HepG2 (cell line): ENCODE measurements around the gene PRMT7. TPM values are rescaled to one million over a fixed set of nuclear protein-coding genes. Genes with fewer than 3 reads are reported as not detected.

ENCODE experiments used
- ATAC-seq: fragments of 200-7000 bp; cut with Tn5 transposase; 3 replicates; pipeline ENCODE4 v1.9.1; 2020; ENCODE audit warnings: mild to moderate bottlenecking, moderate library complexity
- BruUV-seq: library from RNA; stranded (reverse); fragments of 400-500 nt; replicated peaks from 2 replicates; lab custom pipeline; 2021; lab: Mats Ljungman, UMichigan
- CTCF ChIA-PET: fragments of 300-600 bp; formaldehyde crosslinking; extraction: SDS; loops from one replicate; lab custom pipeline; 2021; ENCODE audit warnings: low total read pairs, inconsistent platforms, low intra/inter-chr PET ratio; lab: Yijun Ruan, JAX
- POLR2A ChIA-PET: fragments of 350-600 bp; sonication (Branson Sonifier 250); formaldehyde crosslinking; loops from one replicate; lab custom pipeline; 2020; ENCODE audit warnings: antibody characterized with exemption, inconsistent platforms; lab: Yijun Ruan, JAX
- DNase-seq: peaks from one replicate; pipeline ENCODE4 v3.0.0-alpha.2; 2015; ENCODE audit warnings: low spot score
- FAIRE-seq: peaks from 3 replicates; lab custom pipeline; 2011; peaks lifted over from hg19 to GRCh38; lab: Jason Lieb, UNC
- H2AFZ ChIP-seq: one replicate; pipeline ENCODE4 v1.6.1; 2011; ENCODE audit warnings: low read length, inconsistent platforms
- H3K27ac ChIP-seq: fragments of 300-600 bp; 3 replicates; pipeline ENCODE4 v1.8.0; 2011; ENCODE audit warnings: mixed run types, mild to moderate bottlenecking, mixed read lengths, low read length, inconsistent platforms; ENCODE audit not compliant: insufficient read depth; ENCODE audit errors: extremely low read length
- H3K27me3 ChIP-seq, 2 experiments: fragments of 200-600 bp in 1 of 2; 2 replicates in 1 of 2; 3 replicates in 1 of 2; pipeline versions ENCODE4 v1.6.0 to v1.8.0; 2011; ENCODE audit warnings: low read length in 2 of 2, mild to moderate bottlenecking in 2 of 2, moderate library complexity in 2 of 2, inconsistent platforms in 1 of 2; ENCODE audit not compliant: insufficient read depth in 2 of 2, control insufficient read depth in 1 of 2
- H3K36me3 ChIP-seq, 2 experiments: fragments of 200-600 bp in 1 of 2; replicated peaks in 1 of 2; 2 replicates in 1 of 2; 3 replicates in 1 of 2; pipeline versions ENCODE4 v1.5.1 to v1.8.0; 2011; ENCODE audit warnings: low read length in 2 of 2, inconsistent platforms in 1 of 2; ENCODE audit not compliant: insufficient read depth in 2 of 2, control insufficient read depth in 1 of 2
- H3K4me1 ChIP-seq: 2 replicates; pipeline ENCODE4 v1.5.1; 2012; ENCODE audit warnings: low read length, inconsistent platforms; ENCODE audit not compliant: insufficient read depth
- H3K4me2 ChIP-seq: 2 replicates; pipeline ENCODE4 v1.6.0; 2011; ENCODE audit warnings: low read depth, low read length, inconsistent platforms
- H3K4me3 ChIP-seq, 3 experiments: fragments of 200-600 bp in 1 of 3; sonication (generic), shearing (Covaris generic) in 1 of 3; replicated peaks in 1 of 3; 2 replicates each; pipeline ENCODE4 v1.5.1; 2011 to 2016; ENCODE audit warnings: low read length in 3 of 3, inconsistent platforms in 2 of 3, low read depth in 2 of 3, mild to moderate bottlenecking in 2 of 3, control low read depth in 1 of 3, mixed read lengths in 1 of 3; ENCODE audit not compliant: insufficient read depth in 1 of 3
- H3K79me2 ChIP-seq: one replicate; pipeline ENCODE4 v1.6.1; 2011; ENCODE audit warnings: low read length, inconsistent platforms; ENCODE audit not compliant: insufficient read depth
- H3K9ac ChIP-seq: 2 replicates; pipeline ENCODE4 v1.6.0; 2011; ENCODE audit warnings: mild to moderate bottlenecking, low read depth, low read length, inconsistent platforms; ENCODE audit not compliant: insufficient read depth
- H3K9me3 ChIP-seq: 2 replicates; pipeline ENCODE4 v1.5.1; 2012; ENCODE audit warnings: mild to moderate bottlenecking, low read length
- H4K20me1 ChIP-seq: 2 replicates; pipeline ENCODE4 v1.6.0; 2011; ENCODE audit warnings: inconsistent platforms, mild to moderate bottlenecking, low read length, moderate library complexity; ENCODE audit not compliant: insufficient read depth
- AHR ChIP-seq: IDR thresholded peaks from 2 replicates; pipeline ENCODE4 v1.6.1; 2018; ENCODE audit warnings: missing genetic modification reagents, missing compliant biosample characterization
- CENPX ChIP-seq: sonication (generic); formaldehyde crosslinking; IDR thresholded peaks from 2 replicates; pipeline ENCODE4 v1.9.0; 2021; ENCODE audit warnings: mild to moderate bottlenecking, missing genetic modification reagents, moderate library complexity
- RBAK ChIP-seq: sonication (generic); formaldehyde crosslinking; IDR thresholded peaks from 2 replicates; pipeline ENCODE4 v1.5.1; 2020; ENCODE audit warnings: mild to moderate bottlenecking, missing genetic modification reagents
- TGIF2 ChIP-seq: IDR thresholded peaks from 2 replicates; pipeline ENCODE4 v1.6.1; 2016; ENCODE audit warnings: control low read depth, missing compliant biosample characterization
- ZFYVE20 ChIP-seq: sonication (generic); formaldehyde crosslinking; IDR thresholded peaks from 2 replicates; pipeline ENCODE4 v1.8.0; 2023; ENCODE audit warnings: low read depth, mild to moderate bottlenecking, moderate library complexity, missing genetic modification reagents, borderline replicate concordance
- ZKSCAN1 ChIP-seq: fragments of 150-350 bp; IDR thresholded peaks from 2 replicates; pipeline ENCODE4 v1.6.1; 2014; ENCODE audit warnings: low read length
- ZNF230 ChIP-seq: sonication (generic); formaldehyde crosslinking; IDR thresholded peaks from 2 replicates; pipeline ENCODE4 v1.4.0; 2020; ENCODE audit warnings: mild to moderate bottlenecking, missing genetic modification reagents
- ZNF432 ChIP-seq: sonication (generic); formaldehyde crosslinking; IDR thresholded peaks from 2 replicates; pipeline ENCODE4 v1.5.0; 2020; ENCODE audit warnings: missing genetic modification reagents, mild to moderate bottlenecking, borderline replicate concordance
- ZNF572 ChIP-seq: sonication (generic); formaldehyde crosslinking; IDR thresholded peaks from 2 replicates; pipeline ENCODE4 v1.5.1; 2020; ENCODE audit warnings: mild to moderate bottlenecking, missing genetic modification reagents
- ZNF761 ChIP-seq: sonication (generic); formaldehyde crosslinking; conservative IDR thresholded peaks from 2 replicates; pipeline ENCODE4 v1.4.0; 2020; ENCODE audit warnings: mild to moderate bottlenecking, missing genetic modification reagents
- ZNF841 ChIP-seq: sonication (generic); formaldehyde crosslinking; IDR thresholded peaks from 2 replicates; pipeline ENCODE4 v1.8.1; 2023; ENCODE audit warnings: missing genetic modification reagents, borderline replicate concordance
- WGBS: methylation state at CpG from one replicate; pipeline ENCODE4 v1.1.6; 2017; ENCODE audit warnings: low lambda C conversion rate; 5-methylcytosine and 5-hydroxymethylcytosine counted together
- in situ Hi-C: cut with HindIII; loops from 2 replicates; pipeline ENCODE4 v1.10.0; 2017; ENCODE audit warnings: low pct_unique_long_range_greater_than_20kb; ENCODE audit not compliant: extremely low pct_ligation_motif_present
- intact Hi-C: fragments of 100-400 bp; cut with micrococcal nuclease; formaldehyde crosslinking; loops from one replicate; pipeline ENCODE4 v1.10.0; 2022; ENCODE audit not compliant: unreplicated experiment
- polyA plus RNA-seq, 8 experiments: library from polyadenylated mRNA; depleted of rRNA in 3 of 8; stranded (reverse) in 7 of 8; unstranded in 1 of 8; fragments of >200 nt; fragmentation: Illumina TruSeq in 4 of 8; extraction: Trizol in 4 of 8; gene quantifications; 2 replicates each; pipeline versions ENCODE4 v1.2.1 to v1.2.3, GENCODE V29; 2011 to 2016; ENCODE audit warnings: low read depth in 4 of 8, missing spikeins in 1 of 8, mixed read lengths in 1 of 8; ENCODE audit not compliant: insufficient read depth in 1 of 8
- total RNA-seq, 5 experiments: library from RNA; depleted of rRNA; stranded (reverse); fragments of >200 nt; fragmentation: Illumina TruSeq; extraction: Trizol; gene quantifications; 2 replicates each; pipeline ENCODE4 v1.2.3, GENCODE V29; 2016; ENCODE audit warnings: low read depth in 1 of 5
- TF ChIP-seq, protein P1 (sequence below): sonication (generic); formaldehyde crosslinking; IDR thresholded peaks from 2 replicates; pipeline ENCODE4 v1.4.0; 2020; ENCODE audit warnings: low read depth, mild to moderate bottlenecking, missing genetic modification reagents
- TF ChIP-seq, protein P2 (sequence below): sonication (generic); formaldehyde crosslinking; conservative IDR thresholded peaks from 2 replicates; pipeline ENCODE4 v1.8.0; 2022; ENCODE audit warnings: missing genetic modification reagents
- TF ChIP-seq, protein P3 (sequence below): sonication (generic); formaldehyde crosslinking; conservative IDR thresholded peaks from 2 replicates; pipeline ENCODE4 v1.4.0; 2020; ENCODE audit warnings: missing genetic modification reagents
- TF ChIP-seq, protein P4 (sequence below): sonication (generic); formaldehyde crosslinking; IDR thresholded peaks from 2 replicates; pipeline ENCODE4 v1.4.0; 2020; ENCODE audit warnings: missing genetic modification reagents

PRMT7 gene
- total and polyA plus RNA-seq, 2 of the 13 experiments (the other 11 are each of a cell fraction or from before 2014, with no cell fraction given): 47.5 to 55.0 TPM

DNA sequence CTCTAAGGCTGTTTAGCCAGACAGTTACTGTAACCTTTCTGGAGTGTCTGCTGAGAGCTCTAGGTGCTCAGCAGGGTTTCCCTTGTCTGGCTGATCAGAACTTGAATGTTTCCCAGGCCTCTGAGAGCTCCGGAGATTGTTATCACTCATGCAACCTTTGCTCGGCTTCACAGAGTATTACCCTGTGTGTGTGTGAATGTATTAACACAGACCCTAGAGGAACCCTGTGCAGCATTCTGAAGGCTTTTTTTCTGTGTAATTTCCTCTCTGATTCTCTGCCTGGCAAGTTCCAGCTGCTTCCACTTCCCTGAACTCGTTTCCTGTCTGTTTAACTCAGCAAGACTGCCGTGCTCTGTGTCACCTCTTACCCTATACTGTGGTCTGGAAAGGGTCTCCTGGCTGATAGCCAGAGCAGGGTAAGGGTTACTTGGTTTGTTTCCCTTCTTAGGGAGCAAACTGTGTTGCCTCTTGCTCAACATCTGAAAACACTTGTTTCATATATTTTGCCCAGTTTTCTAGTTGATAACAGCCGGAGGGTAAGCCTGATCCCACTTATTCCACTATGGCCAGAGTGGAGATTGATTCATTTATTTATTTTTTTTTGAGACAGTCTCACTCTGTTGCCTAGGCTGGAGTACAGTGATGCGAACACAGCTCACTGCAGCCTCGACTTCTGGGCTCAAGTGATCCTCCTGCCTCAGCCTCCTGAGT lies 21.7 kb downstream of the PRMT7 start (continued):
- TF ChIP-seq, protein P1, sequence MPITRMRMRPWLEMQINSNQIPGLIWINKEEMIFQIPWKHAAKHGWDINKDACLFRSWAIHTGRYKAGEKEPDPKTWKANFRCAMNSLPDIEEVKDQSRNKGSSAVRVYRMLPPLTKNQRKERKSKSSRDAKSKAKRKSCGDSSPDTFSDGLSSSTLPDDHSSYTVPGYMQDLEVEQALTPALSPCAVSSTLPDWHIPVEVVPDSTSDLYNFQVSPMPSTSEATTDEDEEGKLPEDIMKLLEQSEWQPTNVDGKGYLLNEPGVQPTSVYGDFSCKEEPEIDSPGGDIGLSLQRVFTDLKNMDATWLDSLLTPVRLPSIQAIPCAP (CRISPR knock-in tag): no peak
- TF ChIP-seq AHR (CRISPR knock-in tag) (no peak), CENPX (CRISPR knock-in tag) (no peak)

DNA sequence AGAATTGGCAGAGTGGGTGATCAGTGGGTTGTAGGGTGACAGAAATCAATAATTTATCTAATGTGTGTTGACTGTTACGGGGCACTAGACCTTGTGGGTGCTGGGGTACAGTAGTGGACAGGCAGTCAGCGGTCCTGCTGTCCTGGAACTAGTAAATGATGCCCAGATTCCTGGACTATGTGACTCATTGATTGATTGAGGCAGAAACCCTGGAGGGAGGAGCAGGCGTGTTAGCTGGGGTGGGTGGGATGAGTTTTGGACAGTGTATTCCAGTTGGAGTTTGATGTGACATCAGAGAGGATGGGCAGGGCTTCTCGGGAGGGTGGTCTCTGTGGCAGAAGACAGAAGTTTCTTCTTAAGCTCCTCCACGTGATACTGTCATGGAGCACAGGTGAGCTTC lies 24.4 kb downstream of the PRMT7 start:
- Histone ChIP-seq H3K79me2 (no peaks in the 10 kb centered on the region), H3K36me3 (peaks cover 35 to 51% of the 10 kb centered on the region in 2 experiments), H3K9me3 (no peaks in the 10 kb centered on the region), H3K4me2 (no peak overlapping the region), H3K4me3 (no peak overlapping the region), H3K4me1 (peaks cover 26% of the 10 kb centered on the region), H2AFZ (no peak overlapping the region), H3K27me3 (no peaks in the 10 kb centered on the region), H3K9ac (no peak overlapping the region), H3K27ac (no peak overlapping the region), H4K20me1 (no peaks in the 10 kb centered on the region)
- ChIA-PET POLR2A (no interaction called here), CTCF (no interaction called here)
- FAIRE-seq (no peak), ATAC-seq (no peak), DNase-seq (no peak)
- TF ChIP-seq ZKSCAN1: no peak
- TF ChIP-seq ZNF432 (CRISPR knock-in tag): no peak
- no peak for TF ChIP-seq TGIF2 (CRISPR knock-in tag)
- no peak for TF ChIP-seq ZNF761 (CRISPR knock-in tag)
- no peak for TF ChIP-seq ZNF572
- TF ChIP-seq, protein P2, sequence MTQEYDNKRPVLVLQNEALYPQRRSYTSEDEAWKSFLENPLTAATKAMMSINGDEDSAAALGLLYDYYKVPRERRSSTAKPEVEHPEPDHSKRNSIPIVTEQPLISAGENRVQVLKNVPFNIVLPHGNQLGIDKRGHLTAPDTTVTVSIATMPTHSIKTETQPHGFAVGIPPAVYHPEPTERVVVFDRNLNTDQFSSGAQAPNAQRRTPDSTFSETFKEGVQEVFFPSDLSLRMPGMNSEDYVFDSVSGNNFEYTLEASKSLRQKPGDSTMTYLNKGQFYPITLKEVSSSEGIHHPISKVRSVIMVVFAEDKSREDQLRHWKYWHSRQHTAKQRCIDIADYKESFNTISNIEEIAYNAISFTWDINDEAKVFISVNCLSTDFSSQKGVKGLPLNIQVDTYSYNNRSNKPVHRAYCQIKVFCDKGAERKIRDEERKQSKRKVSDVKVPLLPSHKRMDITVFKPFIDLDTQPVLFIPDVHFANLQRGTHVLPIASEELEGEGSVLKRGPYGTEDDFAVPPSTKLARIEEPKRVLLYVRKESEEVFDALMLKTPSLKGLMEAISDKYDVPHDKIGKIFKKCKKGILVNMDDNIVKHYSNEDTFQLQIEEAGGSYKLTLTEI (CRISPR knock-in tag): no peak
- TF ChIP-seq, protein P3, sequence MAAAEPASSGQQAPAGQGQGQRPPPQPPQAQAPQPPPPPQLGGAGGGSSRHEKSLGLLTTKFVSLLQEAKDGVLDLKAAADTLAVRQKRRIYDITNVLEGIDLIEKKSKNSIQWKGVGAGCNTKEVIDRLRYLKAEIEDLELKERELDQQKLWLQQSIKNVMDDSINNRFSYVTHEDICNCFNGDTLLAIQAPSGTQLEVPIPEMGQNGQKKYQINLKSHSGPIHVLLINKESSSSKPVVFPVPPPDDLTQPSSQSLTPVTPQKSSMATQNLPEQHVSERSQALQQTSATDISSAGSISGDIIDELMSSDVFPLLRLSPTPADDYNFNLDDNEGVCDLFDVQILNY (CRISPR knock-in tag): no peak
- no peak for TF ChIP-seq ZNF230 (CRISPR knock-in tag)
- no peak for TF ChIP-seq ZFYVE20 (CRISPR knock-in tag)
- no peak for TF ChIP-seq RBAK (CRISPR knock-in tag)
- TF ChIP-seq, protein P4, sequence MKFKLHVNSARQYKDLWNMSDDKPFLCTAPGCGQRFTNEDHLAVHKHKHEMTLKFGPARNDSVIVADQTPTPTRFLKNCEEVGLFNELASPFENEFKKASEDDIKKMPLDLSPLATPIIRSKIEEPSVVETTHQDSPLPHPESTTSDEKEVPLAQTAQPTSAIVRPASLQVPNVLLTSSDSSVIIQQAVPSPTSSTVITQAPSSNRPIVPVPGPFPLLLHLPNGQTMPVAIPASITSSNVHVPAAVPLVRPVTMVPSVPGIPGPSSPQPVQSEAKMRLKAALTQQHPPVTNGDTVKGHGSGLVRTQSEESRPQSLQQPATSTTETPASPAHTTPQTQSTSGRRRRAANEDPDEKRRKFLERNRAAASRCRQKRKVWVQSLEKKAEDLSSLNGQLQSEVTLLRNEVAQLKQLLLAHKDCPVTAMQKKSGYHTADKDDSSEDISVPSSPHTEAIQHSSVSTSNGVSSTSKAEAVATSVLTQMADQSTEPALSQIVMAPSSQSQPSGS (CRISPR knock-in tag): no peak
- TF ChIP-seq ZNF841 (CRISPR knock-in tag): no peak
- WGBS: 98% methylated on average over 5 of the region's 5 CpGs
- intact Hi-C loops (no loop called here), in situ Hi-C loops (loop anchor here (10.0 kb wide), 1 partner anchor 250 kb away; the partner anchor contains the start of gene NFATC3)
- BruUV-seq: no TSS peak
